ENCODE measurements around the gene OR2G2. TPM values are rescaled to one million over a fixed set of nuclear protein-coding genes. Genes with fewer than 3 reads are reported as not detected.

The OR2G2 gene, protein sequence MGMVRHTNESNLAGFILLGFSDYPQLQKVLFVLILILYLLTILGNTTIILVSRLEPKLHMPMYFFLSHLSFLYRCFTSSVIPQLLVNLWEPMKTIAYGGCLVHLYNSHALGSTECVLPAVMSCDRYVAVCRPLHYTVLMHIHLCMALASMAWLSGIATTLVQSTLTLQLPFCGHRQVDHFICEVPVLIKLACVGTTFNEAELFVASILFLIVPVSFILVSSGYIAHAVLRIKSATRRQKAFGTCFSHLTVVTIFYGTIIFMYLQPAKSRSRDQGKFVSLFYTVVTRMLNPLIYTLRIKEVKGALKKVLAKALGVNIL
- not detected in 5 replicates for total RNA-seq (2022; extraction: Qiagen RNA extraction; ENCODE audit: low read depth)

GRCh38 chr1:247588060-247588459, at the start of gene OR2G2:
OR2G2 (plus strand) TSS chr1:247588360; CDS start chr1:247588360, 0 bp downstream.

DNA sequence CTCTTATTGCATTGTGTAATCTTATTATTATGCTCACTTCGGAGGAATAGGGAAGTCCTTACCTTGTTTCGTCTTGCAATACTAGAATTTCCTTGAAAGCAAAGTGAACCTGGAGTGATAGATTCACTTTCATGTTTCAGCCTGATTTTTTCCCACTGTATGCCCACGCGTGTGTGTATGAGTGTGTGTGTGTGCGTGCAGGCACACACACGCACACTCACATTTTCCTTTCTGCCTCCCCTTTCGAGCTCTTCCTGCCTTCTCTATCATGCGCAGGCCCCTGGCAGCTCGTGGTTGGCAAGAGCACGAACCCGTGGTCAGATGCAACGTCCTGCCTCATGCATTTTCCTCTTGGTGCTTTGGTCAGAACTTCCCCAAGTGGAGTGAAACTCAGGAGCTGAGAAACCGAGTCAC, 39.4 kb upstream of the OR2G2 start, which contains the start of gene GCSAML:
Gene GCSAML (plus strand): TSS at position 366 of the 414 bp plus-strand sequence. CDS start 58 bp downstream, outside the sequence.

DNA sequence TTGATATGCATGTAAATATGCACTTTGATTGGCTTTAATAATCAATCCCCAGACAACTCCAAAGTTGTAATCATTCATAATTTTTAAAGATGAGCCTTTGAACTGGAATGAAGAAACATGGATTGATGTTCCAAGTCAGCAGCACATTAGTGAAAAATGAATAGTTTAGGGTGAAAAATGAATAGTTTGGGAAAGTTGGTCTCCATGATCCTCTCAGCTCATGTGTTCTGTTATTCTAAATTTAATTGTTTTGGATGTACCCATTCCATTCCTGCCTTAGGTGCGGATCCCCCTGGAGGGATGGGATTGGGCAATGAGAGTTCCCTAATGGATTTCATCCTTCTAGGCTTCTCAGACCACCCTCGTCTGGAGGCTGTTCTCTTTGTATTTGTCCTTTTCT, 17.1 kb downstream of the OR2G2 start, which contains the start of gene OR2G3:
Gene OR2G3 (plus strand): TSS at position 301 of the 400 bp plus-strand sequence. CDS start 0 bp downstream, at position 301.

Other genes with a start within 250 kb of the OR2G2 start
- not detected in 5 replicates for gene NLRP3, start 172.2 kb upstream of the OR2G2 start, total RNA-seq (2022; extraction: Qiagen RNA extraction; ENCODE audit: low read depth)
- not detected in 5 replicates for gene OR2B11, start 130.3 kb upstream of the OR2G2 start, total RNA-seq (2022; extraction: Qiagen RNA extraction; ENCODE audit: low read depth)
- not detected in 5 replicates for gene OR2C3, start 51.9 kb upstream of the OR2G2 start, total RNA-seq (2022; extraction: Qiagen RNA extraction; ENCODE audit: low read depth)
- not detected in 5 replicates for gene GCSAML, start 39.2 kb upstream of the OR2G2 start, total RNA-seq (2022; extraction: Qiagen RNA extraction; ENCODE audit: low read depth)
- gene OR2G3, start 17.2 kb downstream of the OR2G2 start, total RNA-seq (2022; extraction: Qiagen RNA extraction; ENCODE audit: low read depth), result not detected in 5 replicates
- not detected in 5 replicates for gene OR13G1, start 91.4 kb downstream of the OR2G2 start, total RNA-seq (2022; extraction: Qiagen RNA extraction; ENCODE audit: low read depth)
- gene OR6F1, start 128.3 kb downstream of the OR2G2 start, total RNA-seq (2022; extraction: Qiagen RNA extraction; ENCODE audit: low read depth), result not detected in 5 replicates
- not detected in 5 replicates for gene OR14K1, start 150.3 kb downstream of the OR2G2 start, total RNA-seq (2022; extraction: Qiagen RNA extraction; ENCODE audit: low read depth)
- not detected in 5 replicates for gene OR14A2, start 159.8 kb downstream of the OR2G2 start, total RNA-seq (2022; extraction: Qiagen RNA extraction; ENCODE audit: low read depth)
- gene OR1C1, start 172.2 kb downstream of the OR2G2 start, total RNA-seq (2022; extraction: Qiagen RNA extraction; ENCODE audit: low read depth), result not detected in 5 replicates
- gene OR14A16, start 235.8 kb downstream of the OR2G2 start, total RNA-seq (2022; extraction: Qiagen RNA extraction; ENCODE audit: low read depth), result not detected in 5 replicates

Data from A549 treated with CpdA at 1 μM for 4 hours (cell line).